Activated naive CD4-positive, alpha-beta T cell treated with anti-CD3 and anti-CD28 coated beads, Interleukin-2, amount 50 U/mL, for 72 hours (primary cell): ENCODE measurements around the gene FAM20C. TPM values are rescaled to one million over a fixed set of nuclear protein-coding genes. Genes with fewer than 3 reads are reported as not detected.

Experiments
- ATAC-seq, 2 donors: fragments of 150-1000 bp; cut with Tn5 transposase; 2 replicates each; pipeline ENCODE4 v1.10.0; 2021; ENCODE audit warnings: mild to moderate bottlenecking in 2 of 2, moderate library complexity in 2 of 2
- DNase-seq, 2 donors: peaks; one replicate each; pipeline ENCODE4 v3.0.0; 2021 to 2022; ENCODE audit warnings: low spot score in 2 of 2
- H3K27ac Mint-ChIP-seq, 2 donors: one replicate each; pipeline ENCODE4 v1.8.0; 2022; ENCODE audit warnings: mild to moderate bottlenecking in 2 of 2, mixed read lengths in 2 of 2
- H3K36me3 Mint-ChIP-seq, 2 donors: one replicate each; pipeline ENCODE4 v1.8.0; 2022; ENCODE audit warnings: mixed read lengths in 2 of 2
- H3K9me3 Mint-ChIP-seq, 2 donors: one replicate each; pipeline ENCODE4 v1.8.0; 2022; ENCODE audit warnings: mixed read lengths in 2 of 2
- total RNA-seq, 2 donors: library from RNA; stranded (reverse); gene quantifications; one replicate each; pipeline ENCODE4 v1.2.3, GENCODE V29; 2022

Gene FAM20C
- total RNA-seq, 2 donors from 2014 or later: 0.53 TPM; not detected in 1

GRCh38 chr7:272108-272615, 79.8 kb downstream of the FAM20C start:
- Mint-ChIP-seq H3K9me3 (peaks cover 24 to 28% of the 10 kb centered on the region in 2 donors), H3K27ac (no peak overlapping the region), H3K36me3 (peaks cover 19 to 31% of the 10 kb centered on the region in 2 donors)
- DNase-seq (no peak), ATAC-seq (no peak)

- DNase-seq: no peak
- peaks cover 24 to 28% of the 10 kb centered on the region in 2 donors for H3K9me3 Mint-ChIP-seq
- no peak overlapping the region for H3K27ac Mint-ChIP-seq
- peaks cover 19 to 31% of the 10 kb centered on the region in 2 donors for H3K36me3 Mint-ChIP-seq
- no peak for ATAC-seq
Observed at GRCh38 chr7:272631-273030, 80.3 kb downstream of the FAM20C start.

GRCh38 chr7:273327-273726, 81.0 kb downstream of the FAM20C start:
- Mint-ChIP-seq H3K27ac (no peak overlapping the region), H3K36me3 (peaks cover 19 to 31% of the 10 kb centered on the region in 2 donors), H3K9me3 (peaks cover 24 to 28% of the 10 kb centered on the region in 2 donors)
- no peak for DNase-seq
- ATAC-seq: no peak

GRCh38 chr7:274266-274665, 81.9 kb downstream of the FAM20C start:
- Mint-ChIP-seq H3K27ac (no peak overlapping the region), H3K36me3 (peaks cover 19 to 31% of the 10 kb centered on the region in 2 donors), H3K9me3 (peaks cover 24 to 28% of the 10 kb centered on the region in 2 donors)
- DNase-seq (no peak), ATAC-seq (no peak)

GRCh38 chr7:276230-276835, 84.0 kb downstream of the FAM20C start:
- ATAC-seq: no peak

GRCh38 chr7:277228-277627, 84.9 kb downstream of the FAM20C start:
- H3K36me3 Mint-ChIP-seq: peaks cover 19 to 31% of the 10 kb centered on the region in 2 donors
- H3K9me3 Mint-ChIP-seq: peaks cover 24 to 28% of the 10 kb centered on the region in 2 donors
- ATAC-seq (no peak), DNase-seq (no peak)
- H3K27ac Mint-ChIP-seq: no peak overlapping the region

More at GRCh38 chr7:276230-276835, 84.0 kb downstream of the FAM20C start:
- H3K9me3 Mint-ChIP-seq: peaks cover 24 to 28% of the 10 kb centered on the region in 2 donors
- peaks cover 19 to 31% of the 10 kb centered on the region in 2 donors for H3K36me3 Mint-ChIP-seq
- no peak overlapping the region for H3K27ac Mint-ChIP-seq
- DNase-seq: no peak

GRCh38 chr7:278081-278480, 85.7 kb downstream of the FAM20C start:
- H3K9me3 Mint-ChIP-seq: peaks cover 18 to 22% of the 10 kb centered on the region in 2 donors
- H3K36me3 Mint-ChIP-seq: peaks cover 15 to 25% of the 10 kb centered on the region in 2 donors
- no peak overlapping the region for H3K27ac Mint-ChIP-seq
- ATAC-seq (no peak), DNase-seq (no peak)

- DNase-seq: no peak
- no peak for ATAC-seq
- H3K27ac Mint-ChIP-seq: no peak overlapping the region
- H3K36me3 Mint-ChIP-seq: peaks cover 0 to 9% of the 10 kb centered on the region in 2 donors
- peaks cover 4 to 8% of the 10 kb centered on the region in 2 donors for H3K9me3 Mint-ChIP-seq
Observed at GRCh38 chr7:279821-280220, 87.5 kb downstream of the FAM20C start.

GRCh38 chr7:280461-280860, 88.1 kb downstream of the FAM20C start:
- Mint-ChIP-seq H3K36me3 (peaks cover 0 to 3% of the 10 kb centered on the region in 2 donors), H3K9me3 (peaks cover 0 to 2% of the 10 kb centered on the region in 2 donors), H3K27ac (no peak overlapping the region)
- no peak for ATAC-seq
- DNase-seq: no peak

GRCh38 chr7:281637-282036, 89.3 kb downstream of the FAM20C start:
- H3K27ac Mint-ChIP-seq: no peak overlapping the region
- H3K9me3 Mint-ChIP-seq: no peaks in the 10 kb centered on the region
- DNase-seq: no peak
- ATAC-seq: no peak
- H3K36me3 Mint-ChIP-seq: no peaks in the 10 kb centered on the region

- no peak for DNase-seq
- Mint-ChIP-seq H3K9me3 (no peaks in the 10 kb centered on the region), H3K27ac (no peak overlapping the region), H3K36me3 (no peaks in the 10 kb centered on the region)
- ATAC-seq: no peak
Observed at GRCh38 chr7:282621-283020, 90.2 kb downstream of the FAM20C start.

GRCh38 chr7:284762-285722, 92.7 kb downstream of the FAM20C start:
- ATAC-seq: no peak
- Mint-ChIP-seq H3K9me3 (no peaks in the 10 kb centered on the region), H3K27ac (no peak overlapping the region), H3K36me3 (no peaks in the 10 kb centered on the region)
- DNase-seq: no peak

GRCh38 chr7:285731-286130, 93.4 kb downstream of the FAM20C start:
- DNase-seq (no peak), ATAC-seq (no peak)
- Mint-ChIP-seq H3K27ac (no peak overlapping the region), H3K36me3 (no peaks in the 10 kb centered on the region), H3K9me3 (no peaks in the 10 kb centered on the region)

GRCh38 chr7:286266-286665, 93.9 kb downstream of the FAM20C start:
- DNase-seq (no peak), ATAC-seq (no peak)
- Mint-ChIP-seq H3K9me3 (no peaks in the 10 kb centered on the region), H3K27ac (no peak overlapping the region), H3K36me3 (no peaks in the 10 kb centered on the region)

- H3K9me3 Mint-ChIP-seq: no peaks in the 10 kb centered on the region
- H3K36me3 Mint-ChIP-seq: no peaks in the 10 kb centered on the region
- ATAC-seq (no peak), DNase-seq (peak in 1 of 2 donors; percentile 45)
- no peak overlapping the region for H3K27ac Mint-ChIP-seq
Observed at GRCh38 chr7:288671-289101, 96.3 kb downstream of the FAM20C start.

- no peak for DNase-seq
- H3K36me3 Mint-ChIP-seq: no peaks in the 10 kb centered on the region
- H3K27ac Mint-ChIP-seq: no peak overlapping the region
- H3K9me3 Mint-ChIP-seq: no peaks in the 10 kb centered on the region
- ATAC-seq: no peak
Observed at GRCh38 chr7:289209-289755, 96.9 kb downstream of the FAM20C start.
